OCI-LY7 (cell line): ENCODE results near the gene GJD2. TPM values are rescaled to one million over a fixed set of nuclear protein-coding genes. Genes with fewer than 3 reads are reported as not detected.

Experiments used
- BruUV-seq: library from RNA; stranded (reverse); fragments of 400-500 nt; replicated peaks from 2 replicates; lab custom pipeline; 2021; lab: Mats Ljungman, UMichigan
- CTCF ChIA-PET: fragments of 300-600 bp; sonication (Branson Sonifier 250); formaldehyde crosslinking; loops from one replicate; lab custom pipeline; 2022; ENCODE audit warnings: antibody characterized with exemption; ENCODE audit not compliant: unreplicated experiment; lab: Charles Lee
- POLR2A ChIA-PET: fragments of 300-600 bp; sonication (Branson Sonifier 250); formaldehyde crosslinking; loops from one replicate; lab custom pipeline; 2022; ENCODE audit warnings: antibody characterized with exemption; lab: Charles Lee
- DNase-seq: peaks from one replicate; pipeline ENCODE4 v3.0.0-alpha.2; 2015; ENCODE audit warnings: low spot score
- H2AFZ ChIP-seq: fragments of 200-600 bp; sonication (generic), shearing (Covaris generic); 2 replicates; pipeline ENCODE4 v1.6.1; 2014; ENCODE audit warnings: mild to moderate bottlenecking, antibody characterized with exemption, low read length, moderate library complexity
- H3K27ac ChIP-seq: fragments of 200-600 bp; sonication (generic); 2 replicates; pipeline ENCODE4 v1.5.1; 2014; ENCODE audit warnings: mixed run types, low read depth, mild to moderate bottlenecking, moderate library complexity, low read length, inconsistent platforms; ENCODE audit not compliant: poor library complexity, severe bottlenecking
- H3K36me3 ChIP-seq: fragments of 200-600 bp; sonication (generic); 2 replicates; pipeline ENCODE4 v1.6.1; 2014; ENCODE audit warnings: mild to moderate bottlenecking, antibody characterized with exemption, low read length, moderate library complexity, mixed read lengths; ENCODE audit not compliant: insufficient read depth
- H3K4me1 ChIP-seq: fragments of 200-600 bp; sonication (generic); 2 replicates; pipeline ENCODE4 v1.5.1; 2014; ENCODE audit warnings: mild to moderate bottlenecking, low read length; ENCODE audit not compliant: insufficient read depth, poor library complexity, severe bottlenecking
- H3K4me2 ChIP-seq: fragments of 200-600 bp; sonication (generic); 2 replicates; pipeline ENCODE4 v1.6.1; 2014; ENCODE audit warnings: mild to moderate bottlenecking, low read length
- H3K4me3 ChIP-seq: fragments of 200-600 bp; sonication (generic); 2 replicates; pipeline ENCODE4 v1.5.1; 2014; ENCODE audit warnings: mild to moderate bottlenecking, low read depth, low read length; ENCODE audit not compliant: poor library complexity, severe bottlenecking
- H3K79me2 ChIP-seq: fragments of 200-600 bp; sonication (generic); 2 replicates; pipeline ENCODE4 v1.6.1; 2016; ENCODE audit warnings: low read depth, mild to moderate bottlenecking, low read length, moderate library complexity, mixed read lengths; ENCODE audit not compliant: insufficient read depth
- H3K9me2 ChIP-seq: fragments of 200-600 bp; sonication (generic); 2 replicates; pipeline ENCODE4 v1.6.1; 2016; ENCODE audit warnings: mild to moderate bottlenecking, low read length, mixed read lengths; ENCODE audit not compliant: insufficient read depth
- H3K9me3 ChIP-seq: fragments of 200-600 bp; sonication (generic); 2 replicates; pipeline ENCODE4 v1.6.1; 2014; ENCODE audit warnings: mild to moderate bottlenecking, mixed run types, low read length, mixed read lengths
- H4K20me1 ChIP-seq: fragments of 200-600 bp; sonication (generic); 2 replicates; pipeline ENCODE4 v1.6.1; 2014; ENCODE audit warnings: mild to moderate bottlenecking, antibody characterized with exemption, low read length, moderate library complexity, mixed read lengths; ENCODE audit not compliant: insufficient read depth
- CTCF ChIP-seq: fragments of 200-600 bp; sonication (generic); conservative IDR thresholded peaks from 2 replicates; pipeline ENCODE4 v1.5.1; 2014; ENCODE audit warnings: mild to moderate bottlenecking, antibody characterized with exemption, low read length, moderate library complexity, mixed read lengths
- EZH2phosphoT487 ChIP-seq: fragments of 200-600 bp; sonication (generic); IDR thresholded peaks from 2 replicates; pipeline ENCODE4 v1.6.1; 2018; ENCODE audit warnings: low read depth, borderline replicate concordance, mild to moderate bottlenecking, mixed run types, antibody characterized with exemption, low read length, moderate library complexity, mixed read lengths
- intact Hi-C: fragments of 100-400 bp; cut with micrococcal nuclease; formaldehyde crosslinking; loops from one replicate; pipeline ENCODE4 v1.10.0; 2022; ENCODE audit not compliant: unreplicated experiment
- total RNA-seq, 2 experiments: library from RNA; depleted of rRNA in 1 of 2; stranded (reverse); fragments of >200 nt in 1 of 2; shearing (Covaris generic) in 1 of 2; gene quantifications; 2 replicates each; pipeline ENCODE4 v1.2.3, GENCODE V29; 2014 to 2022

GJD2 gene
- total RNA-seq, 2 experiments from 2014 or later = not detected

- Histone ChIP-seq H3K4me3 (no peak overlapping the region), H3K27ac (no peak overlapping the region), H3K79me2 (no peaks in the 10 kb centered on the region), H3K4me2 (no peak overlapping the region), H3K9me2 (no peaks in the 10 kb centered on the region), H3K4me1 (no peaks in the 10 kb centered on the region), H4K20me1 (no peaks in the 10 kb centered on the region), H3K9me3 (no peaks in the 10 kb centered on the region), H2AFZ (no peak overlapping the region), H3K36me3 (no peaks in the 10 kb centered on the region)
- no TSS peak for BruUV-seq
- no peak for TF ChIP-seq CTCF
- no peak for TF ChIP-seq EZH2phosphoT487
- ChIA-PET POLR2A (no interaction called here), CTCF (no interaction called here)
- intact Hi-C loops = no loop called here
- DNase-seq = no peak
Measured at GRCh38 chr15:34772312-34772711, 17.5 kb upstream of the GJD2 start.

- POLR2A ChIA-PET = no interaction called here
- no peaks in the 10 kb centered on the region for H4K20me1 ChIP-seq
Measured at GRCh38 chr15:34769711-34770110, 14.9 kb upstream of the GJD2 start.

GRCh38 chr15:34768530-34768929 is 13.7 kb upstream of the GJD2 start:
- TF ChIP-seq EZH2phosphoT487 = no peak
- no peak for TF ChIP-seq CTCF
- Histone ChIP-seq H4K20me1 (no peaks in the 10 kb centered on the region), H3K27ac (no peak overlapping the region), H3K36me3 (no peaks in the 10 kb centered on the region), H3K4me3 (no peak overlapping the region), H3K79me2 (no peaks in the 10 kb centered on the region), H3K4me2 (no peak overlapping the region), H3K9me2 (no peaks in the 10 kb centered on the region), H2AFZ (no peak overlapping the region), H3K9me3 (no peaks in the 10 kb centered on the region), H3K4me1 (no peaks in the 10 kb centered on the region)
- CTCF ChIA-PET = no interaction called here
- BruUV-seq = no TSS peak
- POLR2A ChIA-PET = no interaction called here
- DNase-seq = no peak
- intact Hi-C loops = no loop called here

More at GRCh38 chr15:34769711-34770110, 14.9 kb upstream of the GJD2 start:
- Histone ChIP-seq H3K9me3 (no peaks in the 10 kb centered on the region), H3K27ac (no peak overlapping the region), H3K4me2 (no peak overlapping the region), H3K9me2 (no peaks in the 10 kb centered on the region), H2AFZ (no peak overlapping the region), H3K4me3 (no peak overlapping the region), H3K79me2 (no peaks in the 10 kb centered on the region), H3K4me1 (no peaks in the 10 kb centered on the region), H3K36me3 (no peaks in the 10 kb centered on the region)
- intact Hi-C loops = no loop called here
- no peak for DNase-seq
- CTCF ChIA-PET = no interaction called here
- no TSS peak for BruUV-seq
- TF ChIP-seq EZH2phosphoT487 = no peak
- no peak for TF ChIP-seq CTCF
